Heart left ventricle (tissue), 13 donors: ENCODE measurements around the gene BAIAP2L1.

Experiments
- POLR2A ChIP-seq, 2 donors: fragments of 450-650 bp; IDR thresholded peaks; one replicate each; pipeline ENCODE4 v1.6.1; 2017; ENCODE audit warnings: antibody characterized with exemption in 2 of 2, mild to moderate bottlenecking in 2 of 2, moderate library complexity in 2 of 2
- TF ChIP-seq, protein P1 (sequence below), 12 donors: fragments of 200-600 bp; sonication (generic) in 4 of 12; IDR thresholded peaks; one replicate each; pipeline versions ENCODE4 v1.5.0 to v1.8.0; 2018 to 2022; ENCODE audit warnings: antibody characterized with exemption in 12 of 12, mild to moderate bottlenecking in 5 of 12
- donor health status: ischemic (EF 13 %, LVEDD 7.1; RV severe dilation, severe dysfunction).
- donor health status: DM: no; HTN: yes; CAD: no.
- donor health status: DM: no; HTN: no; CAD: no.
- donor health status: ischemic (EF 25% LVEDD 6.9; RV normal size, moderate dysfunction).
- donor health status: ischemic (EF 25% LVEDD 5.7; RV mildly dilated, moderate dysfunction).
- donor health status: ischemic (EF 35%, LVEDD 5.7; RV mildly dilated, moderate dysfunction).
- donor health status: nonischemic (EF 11% LVEDD 7.7; RV severe dilation, severe dysfunction).
- donor health status: DM: yes; HTN: yes; CAD: no.
- donor health status: PGD.
- donor health status: ischemic (EF 29% LVEDD 5.4; RV normal size, mild dysfunction).
- donor health status: nonischemic (EF 23%, LVEDD 6.1; RV moderate dilation, normal function).

- TF ChIP-seq POLR2A (IDR thresholded peaks at IDR 0.05): no peak
- TF ChIP-seq, protein P1, sequence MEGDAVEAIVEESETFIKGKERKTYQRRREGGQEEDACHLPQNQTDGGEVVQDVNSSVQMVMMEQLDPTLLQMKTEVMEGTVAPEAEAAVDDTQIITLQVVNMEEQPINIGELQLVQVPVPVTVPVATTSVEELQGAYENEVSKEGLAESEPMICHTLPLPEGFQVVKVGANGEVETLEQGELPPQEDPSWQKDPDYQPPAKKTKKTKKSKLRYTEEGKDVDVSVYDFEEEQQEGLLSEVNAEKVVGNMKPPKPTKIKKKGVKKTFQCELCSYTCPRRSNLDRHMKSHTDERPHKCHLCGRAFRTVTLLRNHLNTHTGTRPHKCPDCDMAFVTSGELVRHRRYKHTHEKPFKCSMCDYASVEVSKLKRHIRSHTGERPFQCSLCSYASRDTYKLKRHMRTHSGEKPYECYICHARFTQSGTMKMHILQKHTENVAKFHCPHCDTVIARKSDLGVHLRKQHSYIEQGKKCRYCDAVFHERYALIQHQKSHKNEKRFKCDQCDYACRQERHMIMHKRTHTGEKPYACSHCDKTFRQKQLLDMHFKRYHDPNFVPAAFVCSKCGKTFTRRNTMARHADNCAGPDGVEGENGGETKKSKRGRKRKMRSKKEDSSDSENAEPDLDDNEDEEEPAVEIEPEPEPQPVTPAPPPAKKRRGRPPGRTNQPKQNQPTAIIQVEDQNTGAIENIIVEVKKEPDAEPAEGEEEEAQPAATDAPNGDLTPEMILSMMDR (IDR thresholded peaks at IDR 0.05): no peak
Observed at GRCh38 chr7:98250789-98251188, 150.1 kb downstream of the BAIAP2L1 start.
